GM23338 (cell line): ENCODE data around the gene ZFYVE28.

Experiments
- CREB1 ChIP-seq: fragments of 250-450 bp; sonication (Bioruptor Pico); IDR thresholded peaks from 2 replicates; pipeline ENCODE4 v1.5.0; 2020; ENCODE audit warnings: low read depth, mild to moderate bottlenecking, moderate library complexity
- ETS1 ChIP-seq: IDR thresholded peaks from 2 replicates; pipeline ENCODE4 v1.6.1; 2016; ENCODE audit warnings: antibody characterized with exemption
- EZH2 ChIP-seq: fragments of 200-600 bp; sonication (generic); IDR thresholded peaks from one replicate; pipeline ENCODE4 v1.8.0; 2017; ENCODE audit warnings: antibody characterized with exemption, mild to moderate bottlenecking, low read depth; ENCODE audit not compliant: unreplicated experiment
- EZH2phosphoT487 ChIP-seq: fragments of 200-600 bp; sonication (generic); IDR thresholded peaks from one replicate; pipeline ENCODE4 v1.8.1; 2018; ENCODE audit warnings: antibody characterized with exemption; ENCODE audit not compliant: unreplicated experiment
- POLR2AphosphoS5 ChIP-seq: IDR thresholded peaks from 2 replicates; pipeline ENCODE4 v1.6.1; 2016; ENCODE audit warnings: antibody characterized with exemption, low read depth
- REST ChIP-seq: IDR thresholded peaks from one replicate; pipeline ENCODE4 v1.6.1; 2018; ENCODE audit warnings: antibody characterized with exemption; ENCODE audit not compliant: unreplicated experiment
- STAT1 ChIP-seq: IDR thresholded peaks from one replicate; pipeline ENCODE4 v1.6.1; 2016; ENCODE audit warnings: antibody characterized with exemption; ENCODE audit not compliant: unreplicated experiment
- ZNF114 ChIP-seq: fragments of 250-450 bp; sonication (Bioruptor Pico); IDR thresholded peaks from 2 replicates; pipeline ENCODE4 v1.5.0; 2020; ENCODE audit warnings: mild to moderate bottlenecking, moderate library complexity
- TF ChIP-seq, protein P1 (sequence below), 2 experiments: fragments of 200-600 bp in 1 of 2; sonication (generic) in 1 of 2; conservative IDR thresholded peaks; 2 replicates each; pipeline versions ENCODE4 v1.5.1 to v1.6.1; 2016 to 2017; ENCODE audit warnings: antibody characterized with exemption in 2 of 2, low read depth in 2 of 2, mild to moderate bottlenecking in 2 of 2, moderate library complexity in 1 of 2

DNA sequence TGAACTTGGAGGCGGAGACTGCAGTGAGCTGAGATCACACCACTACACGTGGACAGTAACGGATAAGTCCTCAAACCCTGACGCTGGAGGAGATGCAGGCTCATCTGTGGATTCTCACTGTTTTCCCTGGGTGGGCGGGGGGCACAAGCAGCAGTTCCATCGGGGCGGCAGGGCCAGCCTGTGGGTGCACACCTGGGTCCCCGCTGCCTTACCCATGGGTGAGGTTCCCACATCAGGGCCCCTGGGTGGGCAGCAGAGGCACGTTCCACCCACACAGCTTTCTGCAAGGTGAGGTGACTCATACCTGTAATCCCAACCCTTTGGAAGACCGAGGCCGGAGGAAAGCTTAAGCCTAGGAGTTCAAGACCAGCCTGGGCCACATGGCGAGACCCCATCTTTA, 100.0 kb downstream of the ZFYVE28 start:
- TF ChIP-seq, protein P1, sequence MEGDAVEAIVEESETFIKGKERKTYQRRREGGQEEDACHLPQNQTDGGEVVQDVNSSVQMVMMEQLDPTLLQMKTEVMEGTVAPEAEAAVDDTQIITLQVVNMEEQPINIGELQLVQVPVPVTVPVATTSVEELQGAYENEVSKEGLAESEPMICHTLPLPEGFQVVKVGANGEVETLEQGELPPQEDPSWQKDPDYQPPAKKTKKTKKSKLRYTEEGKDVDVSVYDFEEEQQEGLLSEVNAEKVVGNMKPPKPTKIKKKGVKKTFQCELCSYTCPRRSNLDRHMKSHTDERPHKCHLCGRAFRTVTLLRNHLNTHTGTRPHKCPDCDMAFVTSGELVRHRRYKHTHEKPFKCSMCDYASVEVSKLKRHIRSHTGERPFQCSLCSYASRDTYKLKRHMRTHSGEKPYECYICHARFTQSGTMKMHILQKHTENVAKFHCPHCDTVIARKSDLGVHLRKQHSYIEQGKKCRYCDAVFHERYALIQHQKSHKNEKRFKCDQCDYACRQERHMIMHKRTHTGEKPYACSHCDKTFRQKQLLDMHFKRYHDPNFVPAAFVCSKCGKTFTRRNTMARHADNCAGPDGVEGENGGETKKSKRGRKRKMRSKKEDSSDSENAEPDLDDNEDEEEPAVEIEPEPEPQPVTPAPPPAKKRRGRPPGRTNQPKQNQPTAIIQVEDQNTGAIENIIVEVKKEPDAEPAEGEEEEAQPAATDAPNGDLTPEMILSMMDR (conservative IDR thresholded peaks at IDR 0.05; ENCODE audit: low read depth in 2 of 2), result no peak
- no peak for TF ChIP-seq POLR2AphosphoS5
- TF ChIP-seq EZH2, result no peak
- TF ChIP-seq ETS1, result no peak
- no peak for TF ChIP-seq EZH2phosphoT487
- TF ChIP-seq REST, result no peak
- TF ChIP-seq STAT1, result no peak
- no peak for TF ChIP-seq ZNF114 (CRISPR knock-in tag)
- no peak for TF ChIP-seq CREB1 (CRISPR knock-in tag)
